ENCODE data around the gene LAMA4.

The LAMA4 gene

GRCh38 chr6:112081569-112081968 lies 172.8 kb downstream of the LAMA4 start:
- no peak for DNase-seq (ENCODE audit: extremely low spot score)
- TF ChIP-seq FOXA1 (IDR thresholded peaks at IDR 0.05) (no peak), ARNT (IDR thresholded peaks at IDR 0.05) (no peak), BHLHE40 (IDR thresholded peaks at IDR 0.05; ENCODE audit: borderline replicate concordance) (no peak), SP1 (IDR thresholded peaks at IDR 0.05) (no peak), NFRKB (IDR thresholded peaks at IDR 0.05) (no peak), TARDBP (IDR thresholded peaks at IDR 0.05) (no peak), HDGF (IDR thresholded peaks at IDR 0.05; ENCODE audit: borderline replicate concordance) (no peak), PKNOX1 (IDR thresholded peaks at IDR 0.05) (no peak), LEF1 (IDR thresholded peaks at IDR 0.05; ENCODE audit: borderline replicate concordance) (no peak), L3MBTL2 (conservative IDR thresholded peaks at IDR 0.05) (no peak), SUZ12 (IDR thresholded peaks at IDR 0.05) (no peak), FOXK2 (IDR thresholded peaks at IDR 0.05) (no peak), ELF4 (IDR thresholded peaks at IDR 0.05) (no peak), CTBP1 (IDR thresholded peaks at IDR 0.05; ENCODE audit: borderline replicate concordance) (no peak), FOXM1 (IDR thresholded peaks at IDR 0.05; ENCODE audit: borderline replicate concordance) (no peak), ZNF384 (IDR thresholded peaks at IDR 0.05) (no peak)
- ChIA-PET CTCF (interaction anchor here (0.6 kb wide), 1 partner anchor 13 kb away, joined by 5 read pairs; no protein-coding TSS in a partner anchor), POLR2A (no interaction called here)

- CTCF ChIA-PET: no interaction called here
- TF ChIP-seq FOXM1 (IDR thresholded peaks at IDR 0.05; ENCODE audit: borderline replicate concordance) (no peak), SP1 (IDR thresholded peaks at IDR 0.05) (no peak), NFRKB (IDR thresholded peaks at IDR 0.05) (no peak), PKNOX1 (IDR thresholded peaks at IDR 0.05) (no peak), L3MBTL2 (conservative IDR thresholded peaks at IDR 0.05) (no peak), FOXK2 (IDR thresholded peaks at IDR 0.05) (no peak), SUZ12 (IDR thresholded peaks at IDR 0.05) (no peak), TARDBP (IDR thresholded peaks at IDR 0.05) (no peak), ZNF384 (IDR thresholded peaks at IDR 0.05) (no peak), BHLHE40 (IDR thresholded peaks at IDR 0.05; ENCODE audit: borderline replicate concordance) (no peak), ARNT (IDR thresholded peaks at IDR 0.05) (no peak), LEF1 (IDR thresholded peaks at IDR 0.05; ENCODE audit: borderline replicate concordance) (no peak), CTBP1 (IDR thresholded peaks at IDR 0.05; ENCODE audit: borderline replicate concordance) (no peak), FOXA1 (IDR thresholded peaks at IDR 0.05) (no peak)
- POLR2A ChIA-PET: interaction anchor here (0.7 kb wide), 1 partner anchor 21 kb away, joined by 4 read pairs; the partner anchor contains the start of genes FAM229B and TUBE1
- no peak for DNase-seq (ENCODE audit: extremely low spot score)
Observed at GRCh38 chr6:112066606-112067005, 187.8 kb downstream of the LAMA4 start.

- ChIA-PET CTCF (interaction anchor here (0.7 to 0.8 kb wide), 2 partner anchors 19 to 27 kb away, joined by 3 read pairs; no protein-coding TSS in a partner anchor), POLR2A (interaction anchor here (0.9 kb wide), 1 partner anchor 22 kb away, joined by 3 read pairs; the partner anchor contains the start of genes FAM229B and TUBE1)
- no peak for TF ChIP-seq LEF1 (IDR thresholded peaks at IDR 0.05; ENCODE audit: borderline replicate concordance)
- no peak for TF ChIP-seq FOXK2 (IDR thresholded peaks at IDR 0.05)
- no peak for TF ChIP-seq FOXA1 (IDR thresholded peaks at IDR 0.05)
- TF ChIP-seq L3MBTL2 (conservative IDR thresholded peaks at IDR 0.05): no peak
- no peak for TF ChIP-seq NFRKB (IDR thresholded peaks at IDR 0.05)
- DNase-seq (ENCODE audit: extremely low spot score): no peak
Observed at GRCh38 chr6:112065426-112065986, 188.9 kb downstream of the LAMA4 start.

DNA sequence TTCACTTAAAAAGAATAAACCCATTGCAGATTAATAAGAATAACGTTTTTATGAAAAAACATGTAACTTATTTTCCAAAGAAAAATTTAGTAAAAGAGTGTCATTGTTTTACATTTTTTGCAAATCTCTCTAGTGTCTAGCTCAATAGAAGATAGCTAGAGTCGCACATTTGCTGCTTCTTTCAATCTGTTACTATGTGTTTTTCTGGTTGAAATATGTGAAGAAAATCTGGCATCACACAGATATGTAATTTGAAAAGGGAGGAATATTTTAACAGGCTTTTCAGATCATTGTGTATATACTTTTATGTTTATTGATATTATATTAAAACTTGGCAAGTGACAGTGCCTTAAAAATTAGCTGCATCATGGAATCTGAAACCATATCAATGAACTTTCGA lies 191.4 kb downstream of the LAMA4 start:
- CTCF ChIA-PET: interaction anchor here (0.6 kb wide), 1 partner anchor 183 kb away, joined by 3 read pairs; no protein-coding TSS in a partner anchor
- no peak for DNase-seq (ENCODE audit: extremely low spot score)
- no peak for TF ChIP-seq LEF1 (IDR thresholded peaks at IDR 0.05; ENCODE audit: borderline replicate concordance)
- TF ChIP-seq FOXM1 (IDR thresholded peaks at IDR 0.05; ENCODE audit: borderline replicate concordance): no peak
- TF ChIP-seq HDGF (IDR thresholded peaks at IDR 0.05; ENCODE audit: borderline replicate concordance): no peak
- no peak for TF ChIP-seq ELF4 (IDR thresholded peaks at IDR 0.05)
- TF ChIP-seq FOXA1 (IDR thresholded peaks at IDR 0.05): no peak
- no peak for TF ChIP-seq ZNF384 (IDR thresholded peaks at IDR 0.05)
- no peak for TF ChIP-seq NFRKB (IDR thresholded peaks at IDR 0.05)
- no peak for TF ChIP-seq BHLHE40 (IDR thresholded peaks at IDR 0.05; ENCODE audit: borderline replicate concordance)
- TF ChIP-seq TARDBP (IDR thresholded peaks at IDR 0.05): no peak
- no peak for TF ChIP-seq PKNOX1 (IDR thresholded peaks at IDR 0.05)
- TF ChIP-seq L3MBTL2 (conservative IDR thresholded peaks at IDR 0.05): no peak
- no peak for TF ChIP-seq ARNT (IDR thresholded peaks at IDR 0.05)
- TF ChIP-seq CTBP1 (IDR thresholded peaks at IDR 0.05; ENCODE audit: borderline replicate concordance): no peak
- TF ChIP-seq SP1 (IDR thresholded peaks at IDR 0.05): no peak
- TF ChIP-seq SUZ12 (IDR thresholded peaks at IDR 0.05): no peak
- no peak for TF ChIP-seq FOXK2 (IDR thresholded peaks at IDR 0.05)
- POLR2A ChIA-PET: no interaction called here

DNA sequence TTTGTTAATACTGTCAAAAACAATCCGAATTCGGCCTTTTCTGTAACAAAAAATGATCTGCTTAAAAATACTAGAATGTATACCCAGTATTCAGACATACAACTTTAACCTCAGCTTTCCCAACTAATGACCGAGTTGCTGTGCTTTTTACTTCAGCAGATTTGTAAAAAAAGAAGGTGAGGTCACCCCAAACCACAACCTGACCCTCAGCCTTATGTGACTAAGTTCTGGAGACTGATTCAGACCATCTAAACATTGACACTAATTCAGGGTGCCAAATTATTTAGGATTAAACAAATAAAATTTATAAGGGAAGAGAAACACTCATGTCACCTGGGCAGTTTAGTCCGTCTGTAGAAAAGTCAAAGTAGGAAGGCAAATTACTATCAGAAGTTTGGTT lies 192.8 kb downstream of the LAMA4 start:
- ChIA-PET POLR2A (interaction anchor here (0.6 to 0.9 kb wide), 2 partner anchors 13 to 25 kb away, joined by 3 read pairs; no protein-coding TSS in a partner anchor), CTCF (interaction anchor here (0.6 kb wide), 1 partner anchor 979 kb away, joined by 4 read pairs; no protein-coding TSS in a partner anchor)
- DNase-seq (ENCODE audit: extremely low spot score): no peak
- TF ChIP-seq TARDBP (IDR thresholded peaks at IDR 0.05): no peak
- TF ChIP-seq HDGF (IDR thresholded peaks at IDR 0.05; ENCODE audit: borderline replicate concordance): no peak
- no peak for TF ChIP-seq ZNF384 (IDR thresholded peaks at IDR 0.05)
- TF ChIP-seq L3MBTL2 (conservative IDR thresholded peaks at IDR 0.05): no peak
- no peak for TF ChIP-seq FOXK2 (IDR thresholded peaks at IDR 0.05)
- no peak for TF ChIP-seq SUZ12 (IDR thresholded peaks at IDR 0.05)
- no peak for TF ChIP-seq BHLHE40 (IDR thresholded peaks at IDR 0.05; ENCODE audit: borderline replicate concordance)
- TF ChIP-seq ELF4 (IDR thresholded peaks at IDR 0.05): no peak
- no peak for TF ChIP-seq NFRKB (IDR thresholded peaks at IDR 0.05)
- no peak for TF ChIP-seq PKNOX1 (IDR thresholded peaks at IDR 0.05)
- TF ChIP-seq FOXA1 (IDR thresholded peaks at IDR 0.05): no peak
- TF ChIP-seq ARNT (IDR thresholded peaks at IDR 0.05): no peak
- TF ChIP-seq FOXM1 (IDR thresholded peaks at IDR 0.05; ENCODE audit: borderline replicate concordance): no peak
- TF ChIP-seq CTBP1 (IDR thresholded peaks at IDR 0.05; ENCODE audit: borderline replicate concordance): no peak
- TF ChIP-seq LEF1 (IDR thresholded peaks at IDR 0.05; ENCODE audit: borderline replicate concordance): no peak
- no peak for TF ChIP-seq SP1 (IDR thresholded peaks at IDR 0.05)

All from HEK293T (cell line).